PC-9 (cell line): ENCODE results near the gene DPYSL4. TPM values are rescaled to one million over a fixed set of nuclear protein-coding genes. Genes with fewer than 3 reads are reported as not detected.

Source experiments
- BruUV-seq: library from RNA; stranded (reverse); fragments of 400-500 nt; replicated peaks from 2 replicates; lab custom pipeline; 2021; lab: Mats Ljungman, UMichigan
- CTCF ChIA-PET: fragments of 300-600 bp; sonication (Branson Sonifier 250); formaldehyde crosslinking; loops from one replicate; lab custom pipeline; 2022; ENCODE audit warnings: antibody characterized with exemption; lab: Charles Lee
- POLR2A ChIA-PET: fragments of 300-600 bp; sonication (Branson Sonifier 250); formaldehyde crosslinking; loops from one replicate; lab custom pipeline; 2022; ENCODE audit warnings: antibody characterized with exemption; ENCODE audit not compliant: unreplicated experiment; lab: Charles Lee
- DNase-seq, 2 experiments: peaks; one replicate each; pipeline versions ENCODE4 v3.0.0 to v3.0.0-alpha.2; 2015 to 2022; ENCODE audit warnings: mixed read lengths in 1 of 2
- H2AFZ ChIP-seq: fragments of 200-600 bp; sonication (generic); 2 replicates; pipeline ENCODE4 v1.8.1; 2017; ENCODE audit warnings: antibody characterized with exemption
- H3F3A ChIP-seq: fragments of 200-600 bp; sonication (generic); 2 replicates; pipeline ENCODE4 v1.8.1; 2017; ENCODE audit warnings: antibody characterized with exemption, mild to moderate bottlenecking, low read depth; ENCODE audit not compliant: insufficient read depth
- H3K27ac ChIP-seq: fragments of 200-600 bp; sonication (generic); 2 replicates; pipeline ENCODE4 v1.6.1; 2016; ENCODE audit warnings: mixed run types
- H3K27me3 ChIP-seq: fragments of 200-600 bp; sonication (generic); 2 replicates; pipeline ENCODE4 v1.6.1; 2016; ENCODE audit warnings: low read depth, mixed run types; ENCODE audit not compliant: insufficient read depth
- H3K36me3 ChIP-seq: fragments of 200-600 bp; sonication (generic); 2 replicates; pipeline ENCODE4 v1.6.1; 2016; ENCODE audit warnings: low read depth, mixed run types
- H3K4me1 ChIP-seq: fragments of 200-600 bp; sonication (generic); replicated peaks from 2 replicates; pipeline ENCODE4 v1.6.1; 2016; ENCODE audit warnings: mixed run types; ENCODE audit not compliant: insufficient read depth
- H3K4me2 ChIP-seq: fragments of 200-600 bp; sonication (generic); 2 replicates; pipeline ENCODE4 v1.6.1; 2017; ENCODE audit warnings: mixed run types
- H3K4me3 ChIP-seq: fragments of 200-600 bp; sonication (generic); 2 replicates; pipeline ENCODE4 v1.6.1; 2016; ENCODE audit warnings: mixed run types
- H3K79me2 ChIP-seq: fragments of 200-600 bp; sonication (generic); 2 replicates; pipeline ENCODE4 v1.6.1; 2017; ENCODE audit warnings: low read depth, mixed run types
- H3K9me2 ChIP-seq: fragments of 200-600 bp; sonication (generic); 2 replicates; pipeline ENCODE4 v1.8.1; 2017; ENCODE audit warnings: mild to moderate bottlenecking; ENCODE audit not compliant: insufficient read depth
- H3K9me3 ChIP-seq: fragments of 200-600 bp; sonication (generic); 2 replicates; pipeline ENCODE4 v1.8.1; 2016; ENCODE audit warnings: low read depth; ENCODE audit not compliant: insufficient read depth
- H4K20me1 ChIP-seq: fragments of 200-600 bp; sonication (generic); 2 replicates; pipeline ENCODE4 v1.8.1; 2017; ENCODE audit not compliant: insufficient read depth
- CTCF ChIP-seq: fragments of 200-600 bp; sonication (generic); conservative IDR thresholded peaks from 2 replicates; pipeline ENCODE4 v1.6.1; 2017; ENCODE audit warnings: mixed run types, antibody characterized with exemption, mild to moderate bottlenecking, moderate library complexity
- EZH2 ChIP-seq: fragments of 200-600 bp; sonication (generic); IDR thresholded peaks from 2 replicates; pipeline ENCODE4 v1.8.0; 2017; ENCODE audit warnings: antibody characterized with exemption, low read depth
- intact Hi-C: fragments of 100-400 bp; cut with micrococcal nuclease; formaldehyde crosslinking; loops from one replicate; pipeline ENCODE4 v1.10.0; 2022; ENCODE audit not compliant: unreplicated experiment
- total RNA-seq: library from RNA; stranded (reverse); gene quantifications from 2 replicates; pipeline ENCODE4 v1.2.3, GENCODE V29; 2021

The DPYSL4 gene
- total RNA-seq, 1 experiment from 2014 or later, result 4.8 TPM

DNA sequence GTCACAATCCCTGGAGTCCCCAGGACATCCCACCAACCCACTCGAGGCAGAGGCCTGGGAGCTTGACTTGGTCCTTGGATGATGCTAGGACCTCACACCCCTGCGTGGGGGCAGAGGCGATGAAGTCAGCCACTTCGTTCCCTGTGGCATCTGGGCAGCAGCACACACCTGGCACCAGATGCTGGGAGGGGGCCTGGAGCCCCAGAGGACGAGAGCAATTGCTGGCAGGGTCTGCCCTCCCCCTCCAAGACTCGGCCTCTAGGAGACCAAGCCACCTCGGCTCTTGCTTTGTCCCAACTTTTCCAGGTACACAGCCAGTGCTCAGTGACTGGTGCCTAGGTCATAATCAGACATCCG, 39.1 kb downstream of the DPYSL4 start:
- Histone ChIP-seq H3K79me2 (no peaks in the 10 kb centered on the region), H3K27me3 (no peaks in the 10 kb centered on the region)
- CTCF ChIA-PET, result no interaction called here

GRCh38 chr10:132226586-132227405, 40.0 kb downstream of the DPYSL4 start:
- no peak overlapping the region for H3K27ac ChIP-seq
- BruUV-seq, result no TSS peak
- H3K79me2 ChIP-seq, result no peaks in the 10 kb centered on the region
- TF ChIP-seq EZH2 (no peak), CTCF (no peak)
- H3K9me2 ChIP-seq, result no peaks in the 10 kb centered on the region
- H3K4me1 ChIP-seq, result no peaks in the 10 kb centered on the region
- no peaks in the 10 kb centered on the region for H3K9me3 ChIP-seq
- H4K20me1 ChIP-seq, result no peaks in the 10 kb centered on the region
- no peak overlapping the region for H3K4me3 ChIP-seq
- no peaks in the 10 kb centered on the region for H3K36me3 ChIP-seq
- DNase-seq, result no peak
- intact Hi-C loops, result no loop called here
- CTCF ChIA-PET, result no interaction called here
- H3K27me3 ChIP-seq, result no peaks in the 10 kb centered on the region
- no peaks in the 10 kb centered on the region for H3F3A ChIP-seq
- no peak overlapping the region for H3K4me2 ChIP-seq
- POLR2A ChIA-PET, result no interaction called here
- H2AFZ ChIP-seq, result no peak overlapping the region

More for the DNA sequence above, 39.1 kb downstream of the DPYSL4 start:
- Histone ChIP-seq H2AFZ (no peak overlapping the region), H3K9me3 (no peaks in the 10 kb centered on the region), H3K4me1 (no peaks in the 10 kb centered on the region), H3F3A (no peaks in the 10 kb centered on the region), H4K20me1 (no peaks in the 10 kb centered on the region), H3K36me3 (no peaks in the 10 kb centered on the region), H3K4me2 (no peak overlapping the region), H3K27ac (no peak overlapping the region), H3K4me3 (no peak overlapping the region), H3K9me2 (no peaks in the 10 kb centered on the region)
- BruUV-seq, result no TSS peak
- intact Hi-C loops, result no loop called here
- DNase-seq, result no peak
- TF ChIP-seq EZH2 (no peak), CTCF (no peak)
- POLR2A ChIA-PET, result no interaction called here

DNA sequence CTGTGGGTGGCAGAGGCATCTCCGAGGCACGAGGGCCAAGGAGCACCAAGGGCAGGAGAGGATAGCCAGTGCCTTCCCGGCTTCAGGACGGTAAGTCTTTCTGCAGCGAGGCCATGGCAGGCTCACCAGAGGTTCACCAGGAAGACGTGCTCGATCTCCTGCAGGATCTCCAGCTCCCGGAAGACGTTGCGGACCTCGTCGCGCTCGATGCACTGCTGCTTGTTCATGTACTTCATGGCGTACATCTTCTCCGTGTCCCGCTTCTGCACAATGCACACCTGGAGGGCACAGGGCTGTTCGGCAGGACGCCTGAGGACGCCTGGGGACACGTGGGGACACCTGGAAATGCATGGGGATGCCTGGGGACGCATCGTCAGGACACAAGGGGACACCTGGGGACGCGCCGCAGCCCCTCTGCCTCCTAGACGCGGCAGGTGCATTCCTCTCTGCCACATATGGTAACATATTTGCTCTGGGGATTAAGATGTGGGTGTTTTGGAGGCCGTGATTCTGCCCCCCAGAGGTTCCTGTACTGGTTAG, 41.2 kb downstream of the DPYSL4 start:
- Histone ChIP-seq H3K36me3 (no peaks in the 10 kb centered on the region), H2AFZ (no peak overlapping the region), H3K9me2 (no peaks in the 10 kb centered on the region), H3K27ac (no peak overlapping the region), H3F3A (no peaks in the 10 kb centered on the region), H3K27me3 (no peaks in the 10 kb centered on the region), H3K4me1 (no peaks in the 10 kb centered on the region), H3K4me3 (no peak overlapping the region), H3K4me2 (no peak overlapping the region), H3K79me2 (no peaks in the 10 kb centered on the region), H4K20me1 (no peaks in the 10 kb centered on the region), H3K9me3 (no peaks in the 10 kb centered on the region)
- BruUV-seq, result no TSS peak
- no peak for DNase-seq
- ChIA-PET POLR2A (no interaction called here), CTCF (no interaction called here)
- intact Hi-C loops, result no loop called here
- TF ChIP-seq EZH2, result no peak
